Smooth muscle cell (in vitro differentiated cells): ENCODE results near the gene HDAC5. TPM values are rescaled to one million over a fixed set of nuclear protein-coding genes. Genes with fewer than 3 reads are reported as not detected.

ENCODE experiments used
- DNase-seq: peaks from one replicate; lab custom pipeline; 2025; ENCODE audit not compliant: unreplicated experiment; lab: John Stamatoyannopoulos, UW
- H2AFZ ChIP-seq: fragments of 200-600 bp; sonication (generic); 2 replicates; pipeline ENCODE4 v1.6.0; 2016; ENCODE audit warnings: antibody characterized with exemption, low read depth, mild to moderate bottlenecking
- H3F3A ChIP-seq: fragments of 200-600 bp; sonication (generic); 2 replicates; pipeline ENCODE4 v1.6.0; 2017; ENCODE audit warnings: antibody characterized with exemption, low read depth
- H3K27ac ChIP-seq: fragments of 200-600 bp; sonication (generic); 2 replicates; pipeline ENCODE4 v1.5.1; 2016; ENCODE audit warnings: low read depth, mild to moderate bottlenecking
- H3K27me3 ChIP-seq: fragments of 200-600 bp; sonication (generic); 2 replicates; pipeline ENCODE4 v1.6.1; 2016; ENCODE audit warnings: low read depth, mild to moderate bottlenecking
- H3K36me3 ChIP-seq: fragments of 200-600 bp; sonication (generic); 2 replicates; pipeline ENCODE4 v1.5.1; 2016; ENCODE audit warnings: low read depth
- H3K4me1 ChIP-seq: fragments of 200-600 bp; sonication (generic); 2 replicates; pipeline ENCODE4 v1.5.1; 2016; ENCODE audit warnings: low read depth
- H3K4me2 ChIP-seq: fragments of 200-600 bp; sonication (generic); 2 replicates; pipeline ENCODE4 v1.6.0; 2016; ENCODE audit warnings: mild to moderate bottlenecking
- H3K4me3 ChIP-seq: fragments of 200-600 bp; sonication (generic); 2 replicates; pipeline ENCODE4 v1.5.1; 2016; ENCODE audit warnings: mild to moderate bottlenecking
- H3K79me2 ChIP-seq: fragments of 200-600 bp; sonication (generic); 2 replicates; pipeline ENCODE4 v1.6.0; 2016; ENCODE audit warnings: low read depth, mild to moderate bottlenecking
- H3K9ac ChIP-seq: fragments of 200-600 bp; sonication (generic); 2 replicates; pipeline ENCODE4 v1.6.0; 2016; ENCODE audit warnings: low read depth
- H3K9me3 ChIP-seq: fragments of 200-600 bp; sonication (generic); replicated peaks from 2 replicates; pipeline ENCODE4 v1.5.1; 2016; ENCODE audit warnings: low read depth
- H4K20me1 ChIP-seq: fragments of 200-600 bp; sonication (generic); 2 replicates; pipeline ENCODE4 v1.6.0; 2016; ENCODE audit warnings: low read depth
- CTCF ChIP-seq: fragments of 200-600 bp; sonication (generic); IDR thresholded peaks from 2 replicates; pipeline ENCODE4 v1.5.1; 2017; ENCODE audit warnings: borderline replicate concordance, mild to moderate bottlenecking, antibody characterized with exemption; ENCODE audit not compliant: insufficient read depth, poor library complexity, severe bottlenecking
- WGBS: methylation state at CpG from one replicate; pipeline ENCODE4 v1.1.7; 2016; ENCODE audit warnings: low lambda C conversion rate; 5-methylcytosine and 5-hydroxymethylcytosine counted together
- polyA plus RNA-seq: library from polyadenylated mRNA; unstranded; fragments of >200 nt; fragmentation: Nextera tagmentation; extraction: Ambion mirVana; gene quantifications from 2 replicates; pipeline ENCODE4 v1.2.1, GENCODE V29; 2016
- total RNA-seq: library from RNA; depleted of rRNA; stranded (reverse); fragments of >200 nt; gene quantifications from 2 replicates; pipeline ENCODE4 v1.2.3, GENCODE V29; 2014

The HDAC5 gene
- total and polyA plus RNA-seq, 2 experiments from 2014 or later: 52.6 to 65.3 TPM

GRCh38 chr17:44076716-44077594 lies 46.5 kb downstream of the HDAC5 start:
- H3K4me1 ChIP-seq: no peaks in the 10 kb centered on the region
- H2AFZ ChIP-seq: no peak overlapping the region
- no peaks in the 10 kb centered on the region for H3K36me3 ChIP-seq
- no peaks in the 10 kb centered on the region for H3K9me3 ChIP-seq
- peak overlapping the region; percentile 28 for H3K27ac ChIP-seq
- no peaks in the 10 kb centered on the region for H4K20me1 ChIP-seq
- no peaks in the 10 kb centered on the region for H3K27me3 ChIP-seq
- H3K9ac ChIP-seq: no peak overlapping the region
- WGBS: 78% methylated on average over 6 of the region's 6 CpGs
- H3F3A ChIP-seq: peaks cover 2% of the 10 kb centered on the region
- no peak overlapping the region for H3K4me2 ChIP-seq
- no peak for DNase-seq
- TF ChIP-seq CTCF: no peak
- peaks cover 17% of the 10 kb centered on the region for H3K79me2 ChIP-seq
- no peak overlapping the region for H3K4me3 ChIP-seq

DNA sequence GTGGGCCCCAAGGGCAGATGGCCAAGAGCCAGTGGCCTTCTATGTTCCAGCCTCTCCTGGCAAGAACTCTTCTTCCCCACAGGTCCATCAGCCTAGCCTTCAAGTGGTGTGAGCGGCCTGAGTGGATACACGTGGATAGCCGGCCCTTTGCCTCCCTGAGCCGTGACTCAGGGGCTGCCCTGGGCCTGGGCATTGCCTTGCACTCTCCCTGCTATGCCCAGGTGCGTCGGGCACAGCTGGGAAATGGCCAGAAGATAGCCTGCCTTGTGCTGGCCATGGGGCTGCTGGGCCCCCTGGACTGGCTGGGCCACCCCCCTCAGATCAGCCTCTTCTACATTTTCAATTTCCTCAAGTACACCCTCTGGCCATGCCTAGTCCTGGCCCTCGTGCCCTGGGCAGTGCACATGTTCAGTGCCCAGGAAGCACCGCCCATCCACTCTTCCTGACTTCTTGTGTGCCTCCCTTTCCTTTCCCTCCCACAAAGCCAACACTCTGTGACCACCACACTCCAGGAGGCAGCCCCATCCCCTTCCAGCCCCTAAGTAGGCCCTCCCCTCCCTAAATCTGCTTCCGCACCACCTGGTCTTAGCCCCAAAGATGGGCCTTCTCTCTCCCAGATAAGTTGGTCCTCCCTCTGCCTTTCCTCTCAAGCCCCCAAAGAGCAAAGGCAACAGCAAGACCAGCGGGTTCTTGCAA lies 47.7 kb downstream of the HDAC5 start:
- Histone ChIP-seq H3K27me3 (no peaks in the 10 kb centered on the region), H3K9me3 (no peaks in the 10 kb centered on the region), H3K4me3 (no peak overlapping the region), H3K9ac (no peak overlapping the region), H3K27ac (no peak overlapping the region), H3K79me2 (peaks cover 23% of the 10 kb centered on the region), H4K20me1 (no peaks in the 10 kb centered on the region), H3K4me2 (no peak overlapping the region), H2AFZ (no peak overlapping the region), H3F3A (peaks cover 11% of the 10 kb centered on the region), H3K4me1 (peaks cover 8% of the 10 kb centered on the region), H3K36me3 (no peaks in the 10 kb centered on the region)
- no peak for TF ChIP-seq CTCF
- 98% methylated on average over 10 of the region's 10 CpGs for WGBS
- no peak for DNase-seq

DNA sequence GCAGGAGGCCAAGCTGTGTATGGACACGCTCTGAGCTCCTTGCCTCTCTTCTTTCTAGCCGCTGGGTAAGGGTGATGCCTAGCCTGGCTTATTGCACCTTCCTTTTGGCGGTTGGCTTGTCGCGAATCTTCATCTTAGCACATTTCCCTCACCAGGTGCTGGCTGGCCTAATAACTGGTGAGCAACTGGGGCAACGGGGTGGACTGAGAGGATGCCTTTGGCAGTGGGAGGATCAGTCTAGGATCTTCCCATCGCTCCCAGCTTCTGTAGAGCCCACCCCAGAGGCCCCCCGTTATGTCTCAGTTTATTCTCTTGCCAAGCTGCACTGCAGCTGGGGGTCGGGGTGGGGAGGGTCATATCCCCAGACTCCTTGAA lies 48.5 kb downstream of the HDAC5 start:
- Histone ChIP-seq H3K27ac (no peak overlapping the region), H3K27me3 (no peaks in the 10 kb centered on the region), H3K4me3 (no peak overlapping the region), H3F3A (peaks cover 15% of the 10 kb centered on the region), H2AFZ (no peak overlapping the region), H3K4me1 (peaks cover 11% of the 10 kb centered on the region), H3K9ac (no peak overlapping the region), H3K4me2 (no peak overlapping the region), H4K20me1 (no peaks in the 10 kb centered on the region), H3K9me3 (no peaks in the 10 kb centered on the region), H3K36me3 (no peaks in the 10 kb centered on the region), H3K79me2 (peaks cover 23% of the 10 kb centered on the region)
- 98% methylated on average over 9 of the region's 9 CpGs for WGBS
- no peak for TF ChIP-seq CTCF
- DNase-seq: no peak
